HepG2 (cell line): ENCODE data around the gene SPSB1. TPM values are rescaled to one million over a fixed set of nuclear protein-coding genes. Genes with fewer than 3 reads are reported as not detected.
A peak's percentile ranks its signal among the peaks of the same experiment; 100 is the strongest.

Experiments
- EZH2 ChIP-seq: conservative IDR thresholded peaks from 2 replicates; pipeline ENCODE4 v1.6.1; 2012; ENCODE audit warnings: mild to moderate bottlenecking, low read depth, low read length, moderate library complexity
- GABPA ChIP-seq, 2 experiments: IDR thresholded peaks; 2 replicates each; pipeline ENCODE4 v1.6.1; 2011 to 2016; ENCODE audit warnings: low read depth in 2 of 2, low read length in 1 of 2, missing biosample characterization in 1 of 2, missing genetic modification characterization in 1 of 2
- HNRNPK ChIP-seq: fragments of 200-400 bp; formaldehyde crosslinking; IDR thresholded peaks from 2 replicates; pipeline ENCODE4 v1.6.1; 2018; ENCODE audit warnings: low read length, low read depth, moderate library complexity, mild to moderate bottlenecking; ENCODE audit not compliant: poor library complexity, severe bottlenecking
- NFIC ChIP-seq: IDR thresholded peaks from 2 replicates; pipeline ENCODE4 v1.6.1; 2012; ENCODE audit warnings: mild to moderate bottlenecking, low read length, inconsistent platforms
- SMYD3 ChIP-seq: sonication (generic); formaldehyde crosslinking; IDR thresholded peaks from 2 replicates; pipeline ENCODE4 v1.8.1; 2023; ENCODE audit warnings: mild to moderate bottlenecking, missing genetic modification reagents
- TBP ChIP-seq: sonication (generic); formaldehyde crosslinking; IDR thresholded peaks from 2 replicates; pipeline ENCODE4 v1.5.0; 2020; ENCODE audit warnings: missing genetic modification reagents
- ZKSCAN8 ChIP-seq: IDR thresholded peaks from 2 replicates; pipeline ENCODE4 v1.6.1; 2016; ENCODE audit warnings: borderline replicate concordance, missing genetic modification reagents, missing compliant biosample characterization
- ZNF619 ChIP-seq: sonication (generic); formaldehyde crosslinking; IDR thresholded peaks from 2 replicates; pipeline ENCODE4 v1.4.0; 2020; ENCODE audit warnings: mild to moderate bottlenecking, missing genetic modification reagents
- ZSCAN31 ChIP-seq: sonication (generic); formaldehyde crosslinking; IDR thresholded peaks from 2 replicates; pipeline ENCODE4 v1.5.0; 2020; ENCODE audit warnings: low read depth, mild to moderate bottlenecking, missing genetic modification reagents
- polyA plus RNA-seq, 8 experiments: library from polyadenylated mRNA; depleted of rRNA in 3 of 8; stranded (reverse) in 7 of 8; unstranded in 1 of 8; fragments of >200 nt; fragmentation: Illumina TruSeq in 4 of 8; extraction: Trizol in 4 of 8; gene quantifications; 2 replicates each; pipeline versions ENCODE4 v1.2.1 to v1.2.3, GENCODE V29; 2011 to 2016; ENCODE audit warnings: low read depth in 4 of 8, missing spikeins in 1 of 8, mixed read lengths in 1 of 8; ENCODE audit not compliant: insufficient read depth in 1 of 8
- total RNA-seq, 5 experiments: library from RNA; depleted of rRNA; stranded (reverse); fragments of >200 nt; fragmentation: Illumina TruSeq; extraction: Trizol; gene quantifications; 2 replicates each; pipeline ENCODE4 v1.2.3, GENCODE V29; 2016; ENCODE audit warnings: low read depth in 1 of 5
- TF ChIP-seq, protein P1 (sequence below): IDR thresholded peaks from 2 replicates; pipeline ENCODE4 v1.6.1; 2016; ENCODE audit warnings: missing compliant biosample characterization, missing genetic modification reagents, borderline replicate concordance
- TF ChIP-seq, protein P2 (sequence below): sonication (generic); formaldehyde crosslinking; IDR thresholded peaks from 2 replicates; pipeline ENCODE4 v1.5.0; 2020; ENCODE audit warnings: mild to moderate bottlenecking, missing genetic modification reagents, moderate library complexity
- TF ChIP-seq, protein P3 (sequence below): sonication (generic); formaldehyde crosslinking; IDR thresholded peaks from 2 replicates; pipeline ENCODE4 v1.5.0; 2020; ENCODE audit warnings: mild to moderate bottlenecking, missing genetic modification reagents, borderline replicate concordance
- TF ChIP-seq, protein P4 (sequence below): IDR thresholded peaks from 2 replicates; pipeline ENCODE4 v1.6.1; 2016; ENCODE audit warnings: missing genetic modification reagents, missing compliant biosample characterization
- TF ChIP-seq, protein P5 (sequence below): sonication (generic); formaldehyde crosslinking; IDR thresholded peaks from 2 replicates; pipeline ENCODE4 v1.4.0; 2020; ENCODE audit warnings: low read depth, mild to moderate bottlenecking, missing genetic modification reagents
- TF ChIP-seq, protein P6 (sequence below): sonication (generic); formaldehyde crosslinking; IDR thresholded peaks from 2 replicates; pipeline ENCODE4 v1.4.0; 2020; ENCODE audit warnings: mild to moderate bottlenecking, missing genetic modification reagents
- TF ChIP-seq, protein P7 (sequence below): sonication (generic); formaldehyde crosslinking; IDR thresholded peaks from 2 replicates; pipeline ENCODE4 v1.8.0; 2022; ENCODE audit warnings: mild to moderate bottlenecking, missing genetic modification reagents, moderate library complexity

SPSB1 gene
- total and polyA plus RNA-seq, 2 of the 13 experiments (the other 11 are each of a cell fraction or from before 2014, with no cell fraction given): 5.0 to 8.0 TPM

DNA sequence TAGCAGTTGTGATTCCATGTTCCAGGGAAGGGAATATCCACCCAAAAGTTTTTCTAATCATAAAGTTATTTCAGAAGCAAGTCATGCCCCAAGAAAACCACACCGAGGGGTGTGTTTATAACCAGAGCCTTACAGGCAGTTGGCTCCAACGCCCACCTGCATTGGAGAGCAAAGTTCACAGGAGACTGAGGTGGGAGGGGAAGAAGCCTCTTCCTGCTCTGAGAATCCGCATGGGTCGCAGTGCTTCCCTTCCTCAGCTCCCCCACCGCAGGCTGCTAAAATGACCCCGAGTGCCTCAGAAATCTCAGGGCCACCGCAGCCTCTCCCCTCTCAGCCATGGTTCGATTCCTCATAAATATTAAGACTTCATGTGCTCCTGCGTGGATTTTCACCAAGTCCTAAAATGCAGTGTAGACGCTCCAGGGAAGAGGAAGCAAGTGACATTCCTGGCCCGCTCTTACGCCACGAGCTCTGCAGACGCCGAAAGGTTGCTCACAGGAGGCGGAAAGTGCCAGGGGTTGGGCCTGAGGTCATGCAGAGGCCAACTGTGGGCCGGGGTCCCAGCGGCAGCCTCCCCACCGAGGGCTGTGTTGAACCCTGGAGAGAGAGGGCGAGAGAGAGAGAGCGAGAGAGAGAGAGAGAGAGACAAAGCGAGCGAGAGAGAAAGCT is 13.4 kb upstream of the SPSB1 start (continued):
- TF ChIP-seq, protein P1, sequence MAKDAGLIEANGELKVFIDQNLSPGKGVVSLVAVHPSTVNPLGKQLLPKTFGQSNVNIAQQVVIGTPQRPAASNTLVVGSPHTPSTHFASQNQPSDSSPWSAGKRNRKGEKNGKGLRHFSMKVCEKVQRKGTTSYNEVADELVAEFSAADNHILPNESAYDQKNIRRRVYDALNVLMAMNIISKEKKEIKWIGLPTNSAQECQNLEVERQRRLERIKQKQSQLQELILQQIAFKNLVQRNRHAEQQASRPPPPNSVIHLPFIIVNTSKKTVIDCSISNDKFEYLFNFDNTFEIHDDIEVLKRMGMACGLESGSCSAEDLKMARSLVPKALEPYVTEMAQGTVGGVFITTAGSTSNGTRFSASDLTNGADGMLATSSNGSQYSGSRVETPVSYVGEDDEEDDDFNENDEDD (CRISPR knock-in tag): no peak
- TF ChIP-seq, protein P2, sequence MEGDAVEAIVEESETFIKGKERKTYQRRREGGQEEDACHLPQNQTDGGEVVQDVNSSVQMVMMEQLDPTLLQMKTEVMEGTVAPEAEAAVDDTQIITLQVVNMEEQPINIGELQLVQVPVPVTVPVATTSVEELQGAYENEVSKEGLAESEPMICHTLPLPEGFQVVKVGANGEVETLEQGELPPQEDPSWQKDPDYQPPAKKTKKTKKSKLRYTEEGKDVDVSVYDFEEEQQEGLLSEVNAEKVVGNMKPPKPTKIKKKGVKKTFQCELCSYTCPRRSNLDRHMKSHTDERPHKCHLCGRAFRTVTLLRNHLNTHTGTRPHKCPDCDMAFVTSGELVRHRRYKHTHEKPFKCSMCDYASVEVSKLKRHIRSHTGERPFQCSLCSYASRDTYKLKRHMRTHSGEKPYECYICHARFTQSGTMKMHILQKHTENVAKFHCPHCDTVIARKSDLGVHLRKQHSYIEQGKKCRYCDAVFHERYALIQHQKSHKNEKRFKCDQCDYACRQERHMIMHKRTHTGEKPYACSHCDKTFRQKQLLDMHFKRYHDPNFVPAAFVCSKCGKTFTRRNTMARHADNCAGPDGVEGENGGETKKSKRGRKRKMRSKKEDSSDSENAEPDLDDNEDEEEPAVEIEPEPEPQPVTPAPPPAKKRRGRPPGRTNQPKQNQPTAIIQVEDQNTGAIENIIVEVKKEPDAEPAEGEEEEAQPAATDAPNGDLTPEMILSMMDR (CRISPR knock-in tag): 0 out of 2 replicates have a peak, but pooled peaks have one; percentile 6
- TF ChIP-seq, protein P3, sequence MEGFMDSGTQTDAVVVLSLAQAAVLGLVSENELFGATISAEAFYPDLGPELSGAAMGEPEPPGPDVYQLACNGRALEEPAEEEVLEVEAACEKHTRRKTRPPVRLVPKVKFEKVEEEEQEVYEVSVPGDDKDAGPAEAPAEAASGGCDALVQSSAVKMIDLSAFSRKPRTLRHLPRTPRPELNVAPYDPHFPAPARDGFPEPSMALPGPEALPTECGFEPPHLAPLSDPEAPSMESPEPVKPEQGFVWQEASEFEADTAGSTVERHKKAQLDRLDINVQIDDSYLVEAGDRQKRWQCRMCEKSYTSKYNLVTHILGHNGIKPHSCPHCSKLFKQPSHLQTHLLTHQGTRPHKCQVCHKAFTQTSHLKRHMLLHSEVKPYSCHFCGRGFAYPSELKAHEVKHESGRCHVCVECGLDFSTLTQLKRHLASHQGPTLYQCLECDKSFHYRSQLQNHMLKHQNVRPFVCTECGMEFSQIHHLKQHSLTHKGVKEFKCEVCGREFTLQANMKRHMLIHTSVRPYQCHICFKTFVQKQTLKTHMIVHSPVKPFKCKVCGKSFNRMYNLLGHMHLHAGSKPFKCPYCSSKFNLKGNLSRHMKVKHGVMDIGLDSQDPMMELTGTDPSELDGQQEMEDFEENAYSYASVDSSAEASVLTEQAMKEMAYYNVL (CRISPR knock-in tag): no peak
- TF ChIP-seq, protein P4, sequence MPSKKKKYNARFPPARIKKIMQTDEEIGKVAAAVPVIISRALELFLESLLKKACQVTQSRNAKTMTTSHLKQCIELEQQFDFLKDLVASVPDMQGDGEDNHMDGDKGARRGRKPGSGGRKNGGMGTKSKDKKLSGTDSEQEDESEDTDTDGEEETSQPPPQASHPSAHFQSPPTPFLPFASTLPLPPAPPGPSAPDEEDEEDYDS: no peak
- no peak for TF ChIP-seq GABPA (IDR thresholded peaks at IDR 0.05; ENCODE audit: low read depth, low read length)
- no peak for TF ChIP-seq GABPA (CRISPR knock-in tag; IDR thresholded peaks at IDR 0.05; ENCODE audit: low read depth)
- TF ChIP-seq ZKSCAN8 (CRISPR knock-in tag): no peak
- TF ChIP-seq SMYD3 (CRISPR knock-in tag): no peak
- TF ChIP-seq NFIC: no peak
- TF ChIP-seq, protein P5, sequence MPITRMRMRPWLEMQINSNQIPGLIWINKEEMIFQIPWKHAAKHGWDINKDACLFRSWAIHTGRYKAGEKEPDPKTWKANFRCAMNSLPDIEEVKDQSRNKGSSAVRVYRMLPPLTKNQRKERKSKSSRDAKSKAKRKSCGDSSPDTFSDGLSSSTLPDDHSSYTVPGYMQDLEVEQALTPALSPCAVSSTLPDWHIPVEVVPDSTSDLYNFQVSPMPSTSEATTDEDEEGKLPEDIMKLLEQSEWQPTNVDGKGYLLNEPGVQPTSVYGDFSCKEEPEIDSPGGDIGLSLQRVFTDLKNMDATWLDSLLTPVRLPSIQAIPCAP (CRISPR knock-in tag): no peak
- no peak for TF ChIP-seq HNRNPK
- TF ChIP-seq, protein P6, sequence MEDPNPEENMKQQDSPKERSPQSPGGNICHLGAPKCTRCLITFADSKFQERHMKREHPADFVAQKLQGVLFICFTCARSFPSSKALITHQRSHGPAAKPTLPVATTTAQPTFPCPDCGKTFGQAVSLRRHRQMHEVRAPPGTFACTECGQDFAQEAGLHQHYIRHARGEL: 0 out of 2 replicates have a peak, but pooled peaks have one; percentile 45
- TF ChIP-seq, protein P7, sequence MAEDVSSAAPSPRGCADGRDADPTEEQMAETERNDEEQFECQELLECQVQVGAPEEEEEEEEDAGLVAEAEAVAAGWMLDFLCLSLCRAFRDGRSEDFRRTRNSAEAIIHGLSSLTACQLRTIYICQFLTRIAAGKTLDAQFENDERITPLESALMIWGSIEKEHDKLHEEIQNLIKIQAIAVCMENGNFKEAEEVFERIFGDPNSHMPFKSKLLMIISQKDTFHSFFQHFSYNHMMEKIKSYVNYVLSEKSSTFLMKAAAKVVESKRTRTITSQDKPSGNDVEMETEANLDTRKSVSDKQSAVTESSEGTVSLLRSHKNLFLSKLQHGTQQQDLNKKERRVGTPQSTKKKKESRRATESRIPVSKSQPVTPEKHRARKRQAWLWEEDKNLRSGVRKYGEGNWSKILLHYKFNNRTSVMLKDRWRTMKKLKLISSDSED (CRISPR knock-in tag): no peak
- no peak for TF ChIP-seq ZNF619 (CRISPR knock-in tag)
- no peak for TF ChIP-seq EZH2
- no peak for TF ChIP-seq TBP
- no peak for TF ChIP-seq ZSCAN31
